OCI-LY7 (cell line): ENCODE data around the gene RAB11B. TPM values are rescaled to one million over a fixed set of nuclear protein-coding genes. Genes with fewer than 3 reads are reported as not detected.

ENCODE experiments used
- BruUV-seq: library from RNA; stranded (reverse); fragments of 400-500 nt; replicated peaks from 2 replicates; lab custom pipeline; 2021; lab: Mats Ljungman, UMichigan
- CTCF ChIA-PET: fragments of 300-600 bp; sonication (Branson Sonifier 250); formaldehyde crosslinking; loops from one replicate; lab custom pipeline; 2022; ENCODE audit warnings: antibody characterized with exemption; ENCODE audit not compliant: unreplicated experiment; lab: Charles Lee
- POLR2A ChIA-PET: fragments of 300-600 bp; sonication (Branson Sonifier 250); formaldehyde crosslinking; loops from one replicate; lab custom pipeline; 2022; ENCODE audit warnings: antibody characterized with exemption; lab: Charles Lee
- DNase-seq: peaks from one replicate; pipeline ENCODE4 v3.0.0-alpha.2; 2015; ENCODE audit warnings: low spot score
- H2AFZ ChIP-seq: fragments of 200-600 bp; sonication (generic), shearing (Covaris generic); 2 replicates; pipeline ENCODE4 v1.6.1; 2014; ENCODE audit warnings: mild to moderate bottlenecking, antibody characterized with exemption, low read length, moderate library complexity
- H3K27ac ChIP-seq: fragments of 200-600 bp; sonication (generic); 2 replicates; pipeline ENCODE4 v1.5.1; 2014; ENCODE audit warnings: mixed run types, low read depth, mild to moderate bottlenecking, moderate library complexity, low read length, inconsistent platforms; ENCODE audit not compliant: poor library complexity, severe bottlenecking
- H3K36me3 ChIP-seq: fragments of 200-600 bp; sonication (generic); 2 replicates; pipeline ENCODE4 v1.6.1; 2014; ENCODE audit warnings: mild to moderate bottlenecking, antibody characterized with exemption, low read length, moderate library complexity, mixed read lengths; ENCODE audit not compliant: insufficient read depth
- H3K4me1 ChIP-seq: fragments of 200-600 bp; sonication (generic); 2 replicates; pipeline ENCODE4 v1.5.1; 2014; ENCODE audit warnings: mild to moderate bottlenecking, low read length; ENCODE audit not compliant: insufficient read depth, poor library complexity, severe bottlenecking
- H3K4me2 ChIP-seq: fragments of 200-600 bp; sonication (generic); 2 replicates; pipeline ENCODE4 v1.6.1; 2014; ENCODE audit warnings: mild to moderate bottlenecking, low read length
- H3K4me3 ChIP-seq: fragments of 200-600 bp; sonication (generic); 2 replicates; pipeline ENCODE4 v1.5.1; 2014; ENCODE audit warnings: mild to moderate bottlenecking, low read depth, low read length; ENCODE audit not compliant: poor library complexity, severe bottlenecking
- H3K79me2 ChIP-seq: fragments of 200-600 bp; sonication (generic); 2 replicates; pipeline ENCODE4 v1.6.1; 2016; ENCODE audit warnings: low read depth, mild to moderate bottlenecking, low read length, moderate library complexity, mixed read lengths; ENCODE audit not compliant: insufficient read depth
- H3K9me2 ChIP-seq: fragments of 200-600 bp; sonication (generic); 2 replicates; pipeline ENCODE4 v1.6.1; 2016; ENCODE audit warnings: mild to moderate bottlenecking, low read length, mixed read lengths; ENCODE audit not compliant: insufficient read depth
- H3K9me3 ChIP-seq: fragments of 200-600 bp; sonication (generic); 2 replicates; pipeline ENCODE4 v1.6.1; 2014; ENCODE audit warnings: mild to moderate bottlenecking, mixed run types, low read length, mixed read lengths
- H4K20me1 ChIP-seq: fragments of 200-600 bp; sonication (generic); 2 replicates; pipeline ENCODE4 v1.6.1; 2014; ENCODE audit warnings: mild to moderate bottlenecking, antibody characterized with exemption, low read length, moderate library complexity, mixed read lengths; ENCODE audit not compliant: insufficient read depth
- CTCF ChIP-seq: fragments of 200-600 bp; sonication (generic); conservative IDR thresholded peaks from 2 replicates; pipeline ENCODE4 v1.5.1; 2014; ENCODE audit warnings: mild to moderate bottlenecking, antibody characterized with exemption, low read length, moderate library complexity, mixed read lengths
- EZH2phosphoT487 ChIP-seq: fragments of 200-600 bp; sonication (generic); IDR thresholded peaks from 2 replicates; pipeline ENCODE4 v1.6.1; 2018; ENCODE audit warnings: low read depth, borderline replicate concordance, mild to moderate bottlenecking, mixed run types, antibody characterized with exemption, low read length, moderate library complexity, mixed read lengths
- intact Hi-C: fragments of 100-400 bp; cut with micrococcal nuclease; formaldehyde crosslinking; loops from one replicate; pipeline ENCODE4 v1.10.0; 2022; ENCODE audit not compliant: unreplicated experiment
- total RNA-seq, 2 experiments: library from RNA; depleted of rRNA in 1 of 2; stranded (reverse); fragments of >200 nt in 1 of 2; shearing (Covaris generic) in 1 of 2; gene quantifications; 2 replicates each; pipeline ENCODE4 v1.2.3, GENCODE V29; 2014 to 2022

The RAB11B gene
- total RNA-seq, 2 experiments from 2014 or later = 24.5 to 84.9 TPM

- no peaks in the 10 kb centered on the region for H3K36me3 ChIP-seq
- peak overlapping the region; percentile 84 for H3K4me2 ChIP-seq
- TF ChIP-seq EZH2phosphoT487 (no peak), CTCF (no peak)
- no TSS peak for BruUV-seq
- ChIA-PET POLR2A (interaction anchor here (1.6 kb wide), 1 partner anchor 22 kb away, joined by 6 read pairs; the partner anchor contains the start of gene MARCHF2), CTCF (interaction anchor here (2.1 kb wide), 1 partner anchor 22 kb away, joined by 8 read pairs; the partner anchor contains the start of gene MARCHF2)
- H3K4me3 ChIP-seq = peak overlapping the region; percentile 93
- H4K20me1 ChIP-seq = 0 out of 2 replicates have a peak, but pooled peaks cover 6% of the 10 kb centered on the region
- H3K79me2 ChIP-seq = peaks cover 12% of the 10 kb centered on the region; the same call in 1 of the 2 replicates
- DNase-seq = no peak
- intact Hi-C loops = no loop called here
- H3K9me2 ChIP-seq = no peaks in the 10 kb centered on the region
- H2AFZ ChIP-seq = no peak overlapping the region
- peaks cover 14% of the 10 kb centered on the region for H3K4me1 ChIP-seq
- no peak overlapping the region for H3K27ac ChIP-seq
- H3K9me3 ChIP-seq = peaks cover 5% of the 10 kb centered on the region; the same call in 1 of the 2 replicates
Measured at GRCh38 chr19:8391198-8392016, 1.2 kb downstream of the RAB11B start.

- peak overlapping the region; percentile 84 for H3K4me2 ChIP-seq
- CTCF ChIA-PET = interaction anchor here (2.1 kb wide), 1 partner anchor 21 kb away, joined by 8 read pairs; the partner anchor contains the start of gene MARCHF2
Measured at GRCh38 chr19:8392017-8392591, 1.9 kb downstream of the RAB11B start.

More at GRCh38 chr19:8392017-8392591, 1.9 kb downstream of the RAB11B start:
- peak overlapping the region; percentile 93 for H3K4me3 ChIP-seq
- peaks cover 14% of the 10 kb centered on the region for H3K4me1 ChIP-seq
- POLR2A ChIA-PET = interaction anchor here (0.7 kb wide), 1 partner anchor 439 kb away, joined by 6 read pairs; no protein-coding TSS in a partner anchor
- no peak overlapping the region for H2AFZ ChIP-seq
- H3K9me2 ChIP-seq = no peaks in the 10 kb centered on the region
- BruUV-seq = no TSS peak
- intact Hi-C loops = no loop called here
- H3K79me2 ChIP-seq = peaks cover 12% of the 10 kb centered on the region; the same call in 1 of the 2 replicates
- no peaks in the 10 kb centered on the region for H3K36me3 ChIP-seq
- peaks cover 6% of the 10 kb centered on the region; the same call in 1 of the 2 replicates for H4K20me1 ChIP-seq
- H3K27ac ChIP-seq = no peak overlapping the region
- no peak for TF ChIP-seq EZH2phosphoT487
- TF ChIP-seq CTCF = no peak
- DNase-seq = no peak
- peaks cover under 1% of the 10 kb centered on the region; the same call in 1 of the 2 replicates for H3K9me3 ChIP-seq
